ENCODE measurements around the gene PRDX5. TPM values are rescaled to one million over a fixed set of nuclear protein-coding genes. Genes with fewer than 3 reads are reported as not detected.

The PRDX5 gene
- total and polyA plus RNA-seq, 3 donors from 2014 or later, result 189 to 287 (median 271) TPM

DNA sequence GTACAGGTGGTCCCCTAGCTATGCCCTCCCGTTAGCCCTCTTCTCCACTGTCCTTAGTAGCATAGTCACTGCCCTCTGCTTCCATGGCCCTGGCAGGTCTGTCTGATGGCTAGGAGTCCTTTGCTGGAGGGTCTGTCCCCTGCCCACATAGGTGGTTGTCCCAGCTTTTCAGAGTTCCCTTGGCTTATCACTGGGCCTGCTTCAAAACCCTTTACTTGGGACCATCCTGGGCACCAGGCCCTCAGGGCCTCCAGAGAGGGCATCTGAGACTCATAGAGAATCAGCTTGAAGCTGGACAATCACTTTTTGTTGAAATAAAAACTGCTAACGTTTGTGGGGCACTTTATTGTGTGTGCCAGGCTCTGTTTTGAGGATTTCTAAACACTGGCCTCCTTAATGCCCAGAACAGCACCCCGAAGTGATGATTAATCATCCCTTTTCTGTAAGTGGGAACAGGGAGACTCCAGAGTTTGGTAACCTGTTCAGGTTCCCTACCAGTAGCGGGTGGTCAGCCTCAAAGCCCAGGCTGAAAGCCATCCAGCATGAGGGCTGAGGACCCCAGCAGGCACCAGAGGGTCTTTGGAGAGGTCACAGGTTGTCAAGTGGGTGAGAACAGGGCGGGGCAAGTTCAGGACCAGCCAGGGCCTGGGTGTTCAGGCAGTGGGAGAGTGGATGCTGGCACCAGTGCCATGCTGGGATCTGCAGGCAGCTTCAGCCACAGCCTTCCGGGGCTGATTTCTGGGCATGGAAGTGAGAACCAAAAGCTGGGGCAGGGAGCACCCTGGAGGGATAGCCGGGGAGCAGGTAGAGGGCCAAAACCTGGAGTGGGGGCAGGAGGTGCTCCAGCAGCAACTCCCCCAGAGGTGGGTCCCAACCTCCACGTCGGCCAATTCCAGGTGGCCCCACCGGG, 27.3 kb upstream of the PRDX5 start:
- H3K4me3 ChIP-seq, result peak overlapping the region in 1 of 2 donors; percentile 38
- intact Hi-C loops (cut with DNase I; ENCODE audit: low total_unique reads), result loop anchor here (10.0 kb wide), 1 partner anchor 86 kb away; the partner anchor contains the start of gene FERMT3
- TF ChIP-seq POLR2A (IDR thresholded peaks at IDR 0.05), result no peak
- TF ChIP-seq, protein P1, sequence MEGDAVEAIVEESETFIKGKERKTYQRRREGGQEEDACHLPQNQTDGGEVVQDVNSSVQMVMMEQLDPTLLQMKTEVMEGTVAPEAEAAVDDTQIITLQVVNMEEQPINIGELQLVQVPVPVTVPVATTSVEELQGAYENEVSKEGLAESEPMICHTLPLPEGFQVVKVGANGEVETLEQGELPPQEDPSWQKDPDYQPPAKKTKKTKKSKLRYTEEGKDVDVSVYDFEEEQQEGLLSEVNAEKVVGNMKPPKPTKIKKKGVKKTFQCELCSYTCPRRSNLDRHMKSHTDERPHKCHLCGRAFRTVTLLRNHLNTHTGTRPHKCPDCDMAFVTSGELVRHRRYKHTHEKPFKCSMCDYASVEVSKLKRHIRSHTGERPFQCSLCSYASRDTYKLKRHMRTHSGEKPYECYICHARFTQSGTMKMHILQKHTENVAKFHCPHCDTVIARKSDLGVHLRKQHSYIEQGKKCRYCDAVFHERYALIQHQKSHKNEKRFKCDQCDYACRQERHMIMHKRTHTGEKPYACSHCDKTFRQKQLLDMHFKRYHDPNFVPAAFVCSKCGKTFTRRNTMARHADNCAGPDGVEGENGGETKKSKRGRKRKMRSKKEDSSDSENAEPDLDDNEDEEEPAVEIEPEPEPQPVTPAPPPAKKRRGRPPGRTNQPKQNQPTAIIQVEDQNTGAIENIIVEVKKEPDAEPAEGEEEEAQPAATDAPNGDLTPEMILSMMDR (IDR thresholded peaks at IDR 0.05), result no peak
- H3K27ac ChIP-seq, result no peak overlapping the region
- DNase-seq, result no peak
- H3K9me3 ChIP-seq, result no peaks in the 10 kb centered on the region
- H3K4me1 ChIP-seq, result peaks cover 28% of the 10 kb centered on the region
- H3K36me3 ChIP-seq (ENCODE audit: low read depth, missing control alignments), result no peaks in the 10 kb centered on the region
- no peaks in the 10 kb centered on the region for H3K27me3 ChIP-seq
- WGBS, 2 donors, result 34 to 52% methylated on average over 7 to 10 of the region's 10 CpGs

DNA sequence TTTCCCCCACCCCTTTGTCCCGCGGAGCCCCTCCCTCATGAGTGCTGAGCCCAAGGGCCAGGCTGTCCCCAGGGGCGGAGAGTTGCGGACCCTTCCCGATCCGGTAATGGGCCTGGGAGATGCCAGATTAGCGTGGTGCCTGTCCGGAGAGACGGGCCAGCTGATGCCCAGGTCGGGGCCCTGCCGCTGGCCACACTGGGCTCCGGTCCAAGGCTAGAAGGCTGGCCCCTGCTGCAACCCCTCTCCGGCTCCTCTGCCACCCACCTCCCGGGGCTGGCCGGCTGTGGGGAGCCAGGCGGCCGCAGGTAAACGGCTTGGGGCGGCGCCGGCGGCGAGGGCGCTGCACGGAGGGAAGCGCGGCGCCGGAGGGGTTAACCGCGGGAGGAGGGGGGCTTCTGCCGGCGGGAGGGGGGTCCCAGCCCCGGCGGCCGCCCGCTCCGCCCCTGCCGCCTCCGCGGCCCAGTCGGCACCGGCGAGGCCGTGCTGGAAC, 26.6 kb upstream of the PRDX5 start, which contains the start of gene KCNK4:
KCNK4 (plus strand) TSS at position 41 of the 490 bp plus-strand sequence. CDS start 1,717 bp downstream, outside the sequence.
- no peak for TF ChIP-seq POLR2A (IDR thresholded peaks at IDR 0.05)
- no peaks in the 10 kb centered on the region for H3K27me3 ChIP-seq

DNA sequence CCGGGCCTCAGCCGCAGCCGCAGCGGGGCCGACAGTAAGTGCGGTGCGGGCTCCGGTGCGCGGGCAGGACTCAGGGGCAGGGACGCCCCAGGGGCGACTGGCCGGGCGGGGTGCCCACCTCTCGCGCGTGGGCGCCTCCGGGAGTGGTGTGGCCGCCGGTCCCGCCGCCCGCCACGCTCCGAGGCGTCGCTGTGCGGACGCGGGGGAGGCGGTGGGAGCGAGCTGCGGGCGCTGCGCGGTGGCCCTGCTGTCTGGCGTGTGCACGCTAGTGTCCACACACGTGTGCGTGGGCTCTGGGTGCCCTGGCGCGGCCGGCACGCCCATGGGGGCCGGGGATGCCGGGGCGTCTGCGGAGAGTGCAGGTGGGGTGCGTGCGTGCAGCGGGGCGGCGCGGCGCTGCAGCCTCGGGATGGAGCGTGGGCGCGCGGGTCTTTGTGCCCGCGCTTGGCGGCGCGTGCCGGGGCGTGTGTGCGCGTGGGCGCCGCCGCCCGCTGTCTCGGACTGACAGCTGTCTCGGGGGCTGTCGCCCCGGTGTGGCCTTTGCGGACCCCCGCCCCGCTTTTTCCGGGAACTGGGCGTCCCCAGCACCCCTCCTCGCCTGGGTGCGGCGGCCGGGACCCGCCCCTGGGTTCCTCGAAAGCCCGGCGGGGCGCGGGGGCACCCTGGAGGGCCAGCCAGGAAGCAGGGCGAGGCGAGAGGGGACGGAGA, 26.0 kb upstream of the PRDX5 start:
- no peaks in the 10 kb centered on the region for H3K27me3 ChIP-seq
- 0 to 1% methylated on average over 3 to 49 of the region's 96 CpGs for WGBS, 2 donors
- TF ChIP-seq, protein P1 (IDR thresholded peaks at IDR 0.05), result no peak
- TF ChIP-seq POLR2A (IDR thresholded peaks at IDR 0.05), result no peak

More for the DNA sequence above, 26.6 kb upstream of the PRDX5 start, which contains the start of gene KCNK4:
- H3K4me1 ChIP-seq, result peaks cover 23% of the 10 kb centered on the region
- peak within 1 kb of the TSS; percentile 34 to 38 for H3K4me3 ChIP-seq
- WGBS, 2 donors, result 3 to 10% methylated on average over 2 to 34 of the region's 45 CpGs
- no peak within 1 kb of the TSS for H3K27ac ChIP-seq
- H3K9me3 ChIP-seq, result no peaks in the 10 kb centered on the region
- intact Hi-C loops (cut with DNase I; ENCODE audit: low total_unique reads), result loop anchor here (10.0 kb wide), 1 partner anchor 87 kb away; the partner anchor contains the start of gene FERMT3
- no peak for DNase-seq
- H3K36me3 ChIP-seq (ENCODE audit: low read depth, missing control alignments), result no peaks in the 10 kb centered on the region

DNA sequence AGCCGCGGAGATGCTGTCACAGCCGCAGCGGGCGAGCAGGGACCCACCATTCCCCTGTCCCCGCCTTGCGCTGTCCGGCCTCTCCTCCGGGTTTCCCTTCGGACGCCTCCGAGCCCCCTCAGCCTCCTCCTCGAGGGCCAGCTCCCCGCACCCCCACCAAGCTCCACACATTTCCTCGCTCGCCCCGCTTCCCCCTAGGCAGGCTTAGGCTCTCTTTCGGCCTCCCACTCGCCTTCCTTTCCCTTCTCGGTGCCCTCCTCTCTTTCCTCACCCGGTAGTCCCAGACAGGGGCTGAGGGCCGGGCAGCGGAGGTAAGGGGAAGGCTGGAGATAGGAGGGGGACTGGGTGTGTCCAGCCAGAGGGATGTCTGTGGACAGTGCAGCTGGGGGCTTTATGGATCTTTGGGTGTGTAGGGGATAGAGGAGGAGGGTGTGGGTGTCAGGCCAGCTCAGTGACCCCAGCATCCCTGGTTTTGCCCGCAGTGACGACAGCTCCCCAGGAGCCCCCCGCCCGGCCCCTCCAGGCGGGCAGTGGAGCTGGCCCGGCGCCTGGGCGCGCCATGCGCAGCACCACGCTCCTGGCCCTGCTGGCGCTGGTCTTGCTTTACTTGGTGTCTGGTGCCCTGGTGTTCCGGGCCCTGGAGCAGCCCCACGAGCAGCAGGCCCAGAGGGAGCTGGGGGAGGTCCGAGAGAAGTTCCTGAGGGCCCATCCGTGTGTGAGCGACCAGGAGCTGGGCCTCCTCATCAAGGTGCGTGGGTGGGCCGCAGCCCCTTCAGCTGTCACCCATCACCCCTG, 25.3 kb upstream of the PRDX5 start:
- no peak for TF ChIP-seq POLR2A (IDR thresholded peaks at IDR 0.05)
- 26% methylated on average over 29 to 38 of the region's 42 CpGs for WGBS, 2 donors
- Histone ChIP-seq H3K27ac (no peak overlapping the region), H3K36me3 (ENCODE audit: low read depth, missing control alignments) (no peaks in the 10 kb centered on the region), H3K27me3 (no peaks in the 10 kb centered on the region), H3K4me3 (peak overlapping the region; percentile 34 to 38), H3K9me3 (no peaks in the 10 kb centered on the region), H3K4me1 (peaks cover 16% of the 10 kb centered on the region)
- DNase-seq, result no peak
- intact Hi-C loops (cut with DNase I; ENCODE audit: low total_unique reads), result loop anchor here (10.0 kb wide), 1 partner anchor 88 kb away; the partner anchor contains the start of gene FERMT3

More for the DNA sequence above, 26.0 kb upstream of the PRDX5 start:
- no peak overlapping the region for H3K27ac ChIP-seq
- peaks cover 17% of the 10 kb centered on the region for H3K4me1 ChIP-seq
- H3K36me3 ChIP-seq (ENCODE audit: low read depth, missing control alignments), result no peaks in the 10 kb centered on the region
- DNase-seq, result no peak
- intact Hi-C loops (cut with DNase I; ENCODE audit: low total_unique reads), result loop anchor here (10.0 kb wide), 1 partner anchor 87 kb away; the partner anchor contains the start of gene FERMT3
- H3K4me3 ChIP-seq, result peak overlapping the region; percentile 34 to 38
- H3K9me3 ChIP-seq, result no peaks in the 10 kb centered on the region

DNA sequence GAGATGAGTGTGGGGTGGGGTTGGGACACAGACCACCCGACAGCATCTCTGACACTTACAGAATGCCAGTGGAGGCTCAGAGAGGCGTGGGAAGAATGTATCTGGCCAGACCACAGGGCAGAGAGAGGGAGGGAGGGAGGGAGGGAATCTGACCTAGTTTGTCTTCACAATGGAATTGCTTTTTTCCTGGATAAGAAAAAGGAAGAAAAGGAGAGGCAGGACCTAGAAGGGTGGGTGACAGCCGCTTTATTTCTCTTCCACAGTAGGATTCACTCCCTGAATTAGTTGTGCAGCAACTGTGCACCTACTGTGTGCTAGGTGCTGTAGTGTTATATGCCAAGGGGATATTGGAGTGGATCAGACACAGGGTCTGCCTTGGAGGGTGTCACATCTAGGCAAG, 23.1 kb upstream of the PRDX5 start:
- no peaks in the 10 kb centered on the region for H3K36me3 ChIP-seq (ENCODE audit: low read depth, missing control alignments)
- peaks cover 25% of the 10 kb centered on the region for H3K4me1 ChIP-seq
- no peaks in the 10 kb centered on the region for H3K9me3 ChIP-seq
- no peaks in the 10 kb centered on the region for H3K27me3 ChIP-seq
- no peak for DNase-seq
- TF ChIP-seq, protein P1 (IDR thresholded peaks at IDR 0.05), result no peak
- TF ChIP-seq POLR2A (IDR thresholded peaks at IDR 0.05), result no peak
- WGBS, 2 donors, result 31 to 32% methylated on average over 3 of the region's 3 CpGs
- no peak overlapping the region for H3K4me3 ChIP-seq
- intact Hi-C loops (cut with DNase I; ENCODE audit: low total_unique reads), result loop anchor here (10.0 kb wide), 1 partner anchor 90 kb away; the partner anchor contains the start of gene FERMT3
- H3K27ac ChIP-seq, result no peak overlapping the region

All from testis (tissue), 3 donors.